ENCODE data around the gene ARPC5.

The ARPC5 gene

GRCh38 chr1:183674886-183675285, 39.3 kb upstream of the ARPC5 start:
- H3K4me3 ChIP-seq (ENCODE audit: low read length) = no peak overlapping the region
- no peak for TF ChIP-seq CTCF (conservative IDR thresholded peaks at IDR 0.05; ENCODE audit: low read depth, low read length)
- no peak for DNase-seq (ENCODE audit: low read depth)

GRCh38 chr1:183674339-183674738, 38.8 kb upstream of the ARPC5 start:
- H3K4me3 ChIP-seq (ENCODE audit: low read length) = no peak overlapping the region
- TF ChIP-seq CTCF (conservative IDR thresholded peaks at IDR 0.05; ENCODE audit: low read depth, low read length) = no peak
- no peak for DNase-seq (ENCODE audit: low read depth)

- no peak for DNase-seq (ENCODE audit: low read depth)
- no peak overlapping the region for H3K4me3 ChIP-seq (ENCODE audit: low read length)
- no peak for TF ChIP-seq CTCF (conservative IDR thresholded peaks at IDR 0.05; ENCODE audit: low read depth, low read length)
Measured at GRCh38 chr1:183673605-183674323, 38.2 kb upstream of the ARPC5 start.

GRCh38 chr1:183670169-183670568, 34.6 kb upstream of the ARPC5 start:
- DNase-seq (ENCODE audit: low read depth) = no peak
- no peak overlapping the region for H3K4me3 ChIP-seq (ENCODE audit: low read length)
- TF ChIP-seq CTCF (conservative IDR thresholded peaks at IDR 0.05; ENCODE audit: low read depth, low read length) = peak; percentile 31

- no peak overlapping the region for H3K4me3 ChIP-seq (ENCODE audit: low read length)
- no peak for DNase-seq (ENCODE audit: low read depth)
- no peak for TF ChIP-seq CTCF (conservative IDR thresholded peaks at IDR 0.05; ENCODE audit: low read depth, low read length)
Measured at GRCh38 chr1:183656355-183656754, 20.8 kb upstream of the ARPC5 start.

- peak; percentile 39 for DNase-seq (ENCODE audit: low read depth)
- no peak overlapping the region for H3K4me3 ChIP-seq (ENCODE audit: low read length)
- peak; percentile 82 for TF ChIP-seq CTCF (conservative IDR thresholded peaks at IDR 0.05; ENCODE audit: low read depth, low read length)
Measured at GRCh38 chr1:183655562-183656075, 20.0 kb upstream of the ARPC5 start.

GRCh38 chr1:183654706-183655105, 19.1 kb upstream of the ARPC5 start:
- no peak overlapping the region for H3K4me3 ChIP-seq (ENCODE audit: low read length)
- TF ChIP-seq CTCF (conservative IDR thresholded peaks at IDR 0.05; ENCODE audit: low read depth, low read length) = no peak
- no peak for DNase-seq (ENCODE audit: low read depth)
